ENCODE results near the gene EXOC4.

EXOC4 gene

GRCh38 chr7:133781486-133782090 lies 528.7 kb downstream of the EXOC4 start:
- TF ChIP-seq CTCF (IDR thresholded peaks at IDR 0.05) = no peak

- no peak for TF ChIP-seq CTCF (IDR thresholded peaks at IDR 0.05)
Observed at GRCh38 chr7:133782470-133782869, 529.6 kb downstream of the EXOC4 start.

GRCh38 chr7:133783276-133783675 lies 530.4 kb downstream of the EXOC4 start:
- TF ChIP-seq CTCF (IDR thresholded peaks at IDR 0.05) = no peak

- no peak for TF ChIP-seq CTCF (IDR thresholded peaks at IDR 0.05)
Observed at GRCh38 chr7:133784486-133785001, 531.7 kb downstream of the EXOC4 start.

GRCh38 chr7:133786401-133786937 lies 533.6 kb downstream of the EXOC4 start:
- TF ChIP-seq CTCF (IDR thresholded peaks at IDR 0.05) = no peak

GRCh38 chr7:133789974-133790373 lies 537.1 kb downstream of the EXOC4 start:
- TF ChIP-seq CTCF (IDR thresholded peaks at IDR 0.05) = no peak

GRCh38 chr7:133790911-133791310 lies 538.0 kb downstream of the EXOC4 start:
- no peak for TF ChIP-seq CTCF (IDR thresholded peaks at IDR 0.05)

Measured in LNCAP (cell line).